ENCODE measurements around the gene PTCSC3.

PTCSC3 gene

GRCh38 chr14:36176524-36176923 is at the start of gene PTCSC3:
TSS of gene PTCSC3 (minus strand) at chr14:36176722.
- DNase-seq (ENCODE audit: low spot score), result no peak

GRCh38 chr14:36226164-36226563 is 49.6 kb upstream of the PTCSC3 start:
- DNase-seq (ENCODE audit: low spot score), result no peak

DNA sequence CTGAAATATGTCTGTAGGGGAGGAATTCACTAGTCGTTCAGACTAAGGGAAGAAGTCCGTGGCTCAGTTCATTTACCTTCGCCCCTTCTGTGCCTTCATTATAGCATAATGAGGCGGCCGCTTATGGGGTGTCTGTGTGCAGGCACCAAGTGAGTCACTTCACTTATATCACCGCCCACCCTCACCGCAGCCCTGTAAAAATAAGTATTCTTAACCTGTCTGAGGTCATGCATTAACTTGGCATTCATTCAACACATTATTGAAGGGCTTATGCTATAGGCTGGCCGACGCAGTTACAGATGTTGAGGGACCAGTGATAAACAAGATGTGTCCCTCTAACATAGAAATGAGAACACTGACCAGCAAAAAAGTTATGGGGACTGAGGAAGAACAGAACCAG is 47.7 kb upstream of the PTCSC3 start:
- DNase-seq (ENCODE audit: low spot score), result no peak

DNA sequence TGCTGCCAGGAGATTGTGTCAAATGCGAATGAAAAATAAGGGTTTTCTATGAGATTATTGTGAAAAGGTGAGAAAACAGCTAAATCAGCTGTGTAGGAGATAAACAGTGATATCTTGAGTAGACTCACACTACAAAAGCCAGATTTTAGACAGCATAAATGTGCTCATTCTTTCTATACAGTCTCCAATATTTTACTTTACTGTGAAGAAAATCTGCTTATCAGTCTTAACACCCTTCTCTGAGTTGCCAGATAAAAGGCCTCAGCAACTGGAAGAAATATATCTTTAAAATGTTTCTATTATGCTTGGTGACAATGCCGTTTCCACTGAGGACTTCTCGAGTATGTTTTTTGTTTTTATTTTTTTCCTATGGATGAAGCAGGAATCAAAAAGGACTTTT is 47.0 kb upstream of the PTCSC3 start:
- DNase-seq (ENCODE audit: low spot score), result peak; percentile 19

DNA sequence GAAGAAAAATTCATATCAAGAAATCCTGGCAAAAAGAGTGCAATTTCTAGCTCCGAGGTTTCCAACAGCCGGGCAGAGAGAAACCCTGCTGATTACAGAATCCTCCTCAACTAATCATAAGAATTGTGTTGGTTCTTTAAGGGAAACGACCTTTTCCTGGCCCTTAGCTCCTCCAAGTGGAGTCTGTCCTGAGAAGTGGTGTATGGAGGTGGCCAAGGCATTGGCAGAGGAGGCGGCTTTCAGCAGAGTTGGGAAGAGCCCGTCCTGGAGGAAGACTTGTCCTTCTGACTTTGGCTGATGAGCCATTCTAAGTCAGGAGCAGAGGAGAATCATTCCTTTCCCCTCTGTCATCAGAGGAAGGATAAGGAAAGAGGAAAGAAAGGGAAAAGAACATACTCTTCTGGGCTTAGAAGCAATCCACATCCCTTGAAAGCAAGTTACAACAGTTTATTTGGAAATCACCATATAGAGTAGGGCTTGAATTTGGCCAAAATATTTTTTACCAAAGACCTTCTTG is 46.5 kb upstream of the PTCSC3 start:
- DNase-seq (ENCODE audit: low spot score), result no peak

- DNase-seq (ENCODE audit: low spot score), result no peak
These were observed 45.8 kb upstream of the PTCSC3 start for GRCh38 chr14:36222337-36222736.

DNA sequence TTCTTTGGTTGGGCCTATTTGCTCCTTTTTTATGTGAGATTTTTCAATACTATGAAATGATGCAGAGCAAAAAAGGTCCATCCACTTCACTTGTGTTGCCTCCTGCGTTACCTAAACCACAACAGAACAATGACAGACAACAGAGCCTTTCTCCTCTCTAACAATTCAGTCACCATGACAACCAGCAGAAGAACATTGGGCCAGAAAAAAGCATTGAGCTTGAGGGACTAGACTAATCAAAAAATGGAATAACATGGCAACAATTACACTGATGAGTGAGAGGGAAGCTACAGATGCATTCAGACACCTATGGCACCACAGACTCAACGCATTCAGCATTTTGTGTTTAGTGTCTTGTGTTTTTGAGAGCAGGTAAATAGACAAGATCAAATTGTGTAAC is 44.6 kb upstream of the PTCSC3 start:
- DNase-seq (ENCODE audit: low spot score), result peak; percentile 88

GRCh38 chr14:36217732-36218131 is 41.2 kb upstream of the PTCSC3 start:
- no peak for DNase-seq (ENCODE audit: low spot score)

- no peak for DNase-seq (ENCODE audit: low spot score)
These were observed 40.5 kb upstream of the PTCSC3 start for GRCh38 chr14:36217027-36217426.

DNA sequence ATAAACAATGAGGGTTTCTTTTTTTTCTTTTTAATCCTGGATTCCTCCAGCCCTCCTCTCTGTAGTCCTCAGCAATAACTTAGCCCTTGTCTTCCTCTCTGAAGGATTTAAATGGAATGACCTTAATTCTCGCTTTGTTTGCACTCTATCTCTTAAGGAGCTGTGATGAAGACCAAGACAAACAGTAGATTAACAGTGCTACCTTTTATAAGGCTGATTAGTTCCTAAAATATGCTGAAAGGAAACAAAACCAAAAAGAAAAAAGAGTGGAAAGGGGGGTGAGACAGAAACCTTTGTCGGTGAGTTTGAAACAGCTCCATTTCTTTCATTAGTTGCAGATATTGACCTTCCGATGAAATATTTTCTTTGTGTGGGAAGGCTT is 38.7 kb upstream of the PTCSC3 start:
- DNase-seq (ENCODE audit: low spot score), result no peak

DNA sequence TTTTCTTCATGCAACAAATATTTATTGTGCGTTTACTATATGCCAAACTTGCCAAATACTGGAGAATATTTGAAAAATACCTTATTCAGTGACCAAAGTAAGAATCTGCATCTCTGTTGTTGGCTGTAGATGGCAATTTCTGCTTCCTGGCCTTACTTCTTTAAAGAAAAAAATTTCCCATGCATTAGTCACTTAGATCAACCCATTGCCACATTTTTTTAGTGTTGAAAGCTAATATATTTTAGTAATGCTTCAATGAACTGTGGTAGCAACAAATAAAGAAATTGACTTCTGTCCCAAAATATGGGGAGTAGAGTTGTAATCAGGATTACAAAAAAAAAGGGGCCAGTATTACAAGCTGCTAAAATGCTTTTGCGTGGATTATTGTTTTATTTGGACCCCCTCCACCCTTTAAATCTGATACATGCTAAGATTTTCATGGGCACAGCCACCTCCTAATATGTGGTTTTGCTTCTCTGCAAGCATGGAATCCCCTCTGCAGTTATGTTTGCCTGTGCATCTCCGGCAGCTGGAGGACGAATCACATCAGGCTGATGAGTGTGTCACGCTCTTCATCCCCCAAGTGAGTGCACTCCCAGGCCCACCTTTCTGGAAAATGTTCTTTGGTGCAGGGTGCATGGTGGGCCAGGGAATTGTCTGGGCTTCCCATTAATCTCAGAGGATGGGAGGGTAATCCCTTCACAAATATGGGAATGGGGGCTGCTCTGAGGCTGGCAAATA is 38.1 kb upstream of the PTCSC3 start:
- DNase-seq (ENCODE audit: low spot score), result no peak

- DNase-seq (ENCODE audit: low spot score), result no peak
These were observed 36.5 kb upstream of the PTCSC3 start for GRCh38 chr14:36212987-36213386.

- DNase-seq (ENCODE audit: low spot score), result no peak
These were observed 36.1 kb upstream of the PTCSC3 start for GRCh38 chr14:36212577-36212976.

GRCh38 chr14:36208690-36209278 is 32.3 kb upstream of the PTCSC3 start:
- DNase-seq (ENCODE audit: low spot score), result peak; percentile 13

DNA sequence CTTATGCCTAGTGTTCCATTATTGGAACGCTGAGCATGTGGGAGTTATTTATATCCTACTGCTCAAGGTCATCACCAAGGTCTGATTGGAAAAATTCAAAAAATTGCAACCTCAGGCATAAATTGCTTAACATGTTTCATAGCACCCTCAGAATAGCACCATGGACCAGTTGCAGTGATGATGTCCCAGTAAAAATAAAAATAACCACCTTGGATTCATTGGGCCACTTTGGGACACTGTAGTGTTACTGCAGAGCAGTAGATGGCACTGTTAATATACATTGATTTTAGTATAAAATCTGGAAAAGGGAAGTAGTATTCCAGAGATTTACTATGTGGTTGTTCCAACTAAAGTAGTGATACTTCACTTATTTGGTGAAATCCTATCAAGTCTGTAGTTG is 31.0 kb upstream of the PTCSC3 start:
- peak; percentile 21 for DNase-seq (ENCODE audit: low spot score)

DNA sequence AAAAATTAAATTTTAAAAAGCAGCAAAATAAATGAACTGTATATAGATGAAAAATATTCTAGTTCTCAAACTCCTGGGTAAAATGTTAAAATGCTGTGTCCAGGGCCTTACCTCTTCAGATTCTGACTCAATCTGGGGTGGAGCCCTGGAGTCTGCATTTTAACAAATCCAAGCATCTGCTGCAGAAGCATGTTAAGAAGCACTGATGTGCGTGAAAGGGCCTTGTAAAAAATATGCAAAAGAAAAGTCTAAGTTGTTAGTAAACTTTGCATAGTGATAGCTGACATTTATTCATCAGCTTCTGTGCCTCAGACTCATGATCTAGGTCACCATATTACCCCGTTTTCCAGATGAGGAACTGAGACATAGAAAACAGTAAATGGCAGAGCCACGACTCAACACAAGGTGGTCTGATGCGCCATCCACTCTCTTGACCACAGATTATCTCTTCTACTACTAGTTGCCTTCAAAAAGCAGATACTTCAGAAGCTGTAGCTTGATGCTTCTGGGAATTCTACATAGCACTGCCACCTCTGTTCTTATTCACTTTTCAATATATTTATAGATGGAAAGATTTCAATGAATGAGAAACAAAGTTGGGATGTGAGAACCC is 28.0 kb upstream of the PTCSC3 start:
- DNase-seq (ENCODE audit: low spot score), result no peak

GRCh38 chr14:36198378-36198777 is 21.9 kb upstream of the PTCSC3 start:
- no peak for DNase-seq (ENCODE audit: low spot score)

DNA sequence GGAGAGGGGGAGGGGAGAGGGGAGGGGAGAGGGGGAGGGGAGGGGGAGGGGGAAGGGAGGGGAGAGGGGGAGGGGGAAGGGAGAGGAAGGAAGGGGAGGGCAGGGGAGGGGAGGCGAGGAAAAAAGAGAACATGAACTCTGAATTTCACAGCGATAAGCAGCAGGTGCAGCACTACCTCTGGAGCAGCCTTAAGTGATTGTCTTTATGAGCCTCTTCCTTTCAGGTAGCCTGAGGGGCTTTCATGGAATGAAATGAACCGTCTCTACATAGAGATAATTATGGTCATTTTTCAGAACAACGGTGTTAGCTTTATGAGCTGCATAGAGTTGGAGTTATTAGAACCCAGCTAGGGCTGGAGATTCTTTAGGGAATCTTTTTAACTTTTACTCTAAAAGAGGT is 18.1 kb upstream of the PTCSC3 start:
- DNase-seq (ENCODE audit: low spot score), result no peak

- DNase-seq (ENCODE audit: low spot score), result no peak
These were observed 16.0 kb upstream of the PTCSC3 start for GRCh38 chr14:36192530-36192929.

DNA sequence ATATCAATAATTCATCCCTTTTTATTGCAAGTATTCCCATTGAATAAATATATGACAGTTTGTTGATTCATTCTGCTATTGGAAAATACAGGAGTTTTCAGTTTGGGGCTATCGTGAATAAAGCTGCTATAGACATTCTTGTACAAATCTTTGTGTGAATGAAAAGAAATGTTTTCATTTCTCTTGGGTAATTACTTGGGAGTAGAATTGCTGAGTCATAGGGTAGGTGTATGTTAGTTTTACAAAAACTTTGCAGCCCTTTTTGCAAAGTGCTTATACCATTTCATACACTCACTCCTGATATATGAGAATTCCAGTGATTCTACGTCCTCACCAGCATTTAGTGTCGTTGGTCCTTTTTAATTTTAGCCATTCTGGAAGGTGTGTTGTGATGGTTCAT is 6.9 kb upstream of the PTCSC3 start:
- DNase-seq (ENCODE audit: low spot score), result no peak

DNA sequence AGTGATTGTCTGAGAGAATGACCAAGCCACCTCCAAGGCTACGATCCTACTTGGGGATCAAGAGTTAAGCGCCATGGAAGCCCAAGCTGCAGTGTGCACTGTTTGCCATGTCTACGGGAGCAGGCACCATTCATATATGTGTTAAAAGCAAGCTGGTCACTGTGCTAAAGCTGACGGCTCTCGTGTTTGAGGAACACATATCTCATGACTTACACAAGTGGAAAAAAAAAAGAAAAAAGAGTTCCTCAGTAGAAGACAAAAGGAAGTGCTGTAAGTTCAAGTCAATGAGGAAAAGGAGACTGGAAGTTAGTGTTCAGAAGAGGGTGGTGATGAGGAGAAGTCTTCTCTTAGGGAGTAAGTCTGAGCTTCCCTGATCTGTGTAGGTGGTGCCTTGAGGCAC is 4.9 kb upstream of the PTCSC3 start:
- no peak for DNase-seq (ENCODE audit: low spot score)

- no peak for DNase-seq (ENCODE audit: low spot score)
These were observed 967 bp upstream of the PTCSC3 start for GRCh38 chr14:36177489-36177888.

DNA sequence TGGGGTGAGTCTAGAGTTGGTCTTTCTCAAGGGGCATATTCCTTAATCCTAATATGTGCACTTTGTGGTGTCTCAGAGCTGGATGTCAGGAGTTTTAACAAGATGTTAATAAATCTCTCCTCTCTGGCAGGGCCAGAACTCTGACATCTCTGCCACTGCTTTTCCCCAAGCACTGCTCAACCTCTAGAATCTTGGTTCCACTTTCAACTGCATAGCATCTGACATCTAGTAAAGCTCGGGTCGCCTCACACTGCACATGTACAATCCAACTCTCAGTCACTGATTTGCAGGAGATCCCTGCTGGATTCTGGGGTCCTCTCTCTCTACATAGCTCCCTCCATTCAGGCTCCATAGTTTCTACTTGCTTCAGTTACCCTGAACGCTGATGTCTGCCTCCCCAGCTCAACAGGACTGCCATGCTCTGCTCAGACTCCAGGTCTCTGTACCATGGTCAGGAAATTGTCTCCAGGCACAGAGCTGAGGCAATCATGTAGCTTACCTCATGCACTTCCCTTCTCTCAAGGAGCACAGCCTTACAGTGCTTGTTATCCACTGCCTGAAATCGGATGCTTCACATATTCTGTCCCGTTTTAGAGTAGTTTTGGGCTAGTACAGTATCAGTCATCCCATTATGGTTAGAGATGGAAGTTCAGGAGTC is 1.6 kb downstream of the PTCSC3 start:
- no peak for DNase-seq (ENCODE audit: low spot score)
